ENCODE results near the gene KCTD11.
"Not testable (repeated sequence)": the region's sequence is repeated elsewhere in the genome, so short reads cannot be mapped to it uniquely, and the experiment has no call there.

The KCTD11 gene

GRCh38 chr17:7329374-7329996, 22.5 kb upstream of the KCTD11 start:
- H3K4me3 ChIP-seq (ENCODE audit: low read depth, low read length), result peak overlapping the region; percentile 69
- H3K9me3 ChIP-seq (ENCODE audit: severe bottlenecking), result no peaks in the 10 kb centered on the region
- no peaks in the 10 kb centered on the region for H3K27me3 ChIP-seq (ENCODE audit: insufficient read depth, low read depth, severe bottlenecking)
- peak; percentile 99 for DNase-seq
- peak overlapping the region; percentile 80 for H3K27ac ChIP-seq
- H3K36me3 ChIP-seq, result peaks cover 19% of the 10 kb centered on the region
- TF ChIP-seq, protein P1, sequence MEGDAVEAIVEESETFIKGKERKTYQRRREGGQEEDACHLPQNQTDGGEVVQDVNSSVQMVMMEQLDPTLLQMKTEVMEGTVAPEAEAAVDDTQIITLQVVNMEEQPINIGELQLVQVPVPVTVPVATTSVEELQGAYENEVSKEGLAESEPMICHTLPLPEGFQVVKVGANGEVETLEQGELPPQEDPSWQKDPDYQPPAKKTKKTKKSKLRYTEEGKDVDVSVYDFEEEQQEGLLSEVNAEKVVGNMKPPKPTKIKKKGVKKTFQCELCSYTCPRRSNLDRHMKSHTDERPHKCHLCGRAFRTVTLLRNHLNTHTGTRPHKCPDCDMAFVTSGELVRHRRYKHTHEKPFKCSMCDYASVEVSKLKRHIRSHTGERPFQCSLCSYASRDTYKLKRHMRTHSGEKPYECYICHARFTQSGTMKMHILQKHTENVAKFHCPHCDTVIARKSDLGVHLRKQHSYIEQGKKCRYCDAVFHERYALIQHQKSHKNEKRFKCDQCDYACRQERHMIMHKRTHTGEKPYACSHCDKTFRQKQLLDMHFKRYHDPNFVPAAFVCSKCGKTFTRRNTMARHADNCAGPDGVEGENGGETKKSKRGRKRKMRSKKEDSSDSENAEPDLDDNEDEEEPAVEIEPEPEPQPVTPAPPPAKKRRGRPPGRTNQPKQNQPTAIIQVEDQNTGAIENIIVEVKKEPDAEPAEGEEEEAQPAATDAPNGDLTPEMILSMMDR (IDR thresholded peaks at IDR 0.05; ENCODE audit: low read depth, low read length), result no peak

DNA sequence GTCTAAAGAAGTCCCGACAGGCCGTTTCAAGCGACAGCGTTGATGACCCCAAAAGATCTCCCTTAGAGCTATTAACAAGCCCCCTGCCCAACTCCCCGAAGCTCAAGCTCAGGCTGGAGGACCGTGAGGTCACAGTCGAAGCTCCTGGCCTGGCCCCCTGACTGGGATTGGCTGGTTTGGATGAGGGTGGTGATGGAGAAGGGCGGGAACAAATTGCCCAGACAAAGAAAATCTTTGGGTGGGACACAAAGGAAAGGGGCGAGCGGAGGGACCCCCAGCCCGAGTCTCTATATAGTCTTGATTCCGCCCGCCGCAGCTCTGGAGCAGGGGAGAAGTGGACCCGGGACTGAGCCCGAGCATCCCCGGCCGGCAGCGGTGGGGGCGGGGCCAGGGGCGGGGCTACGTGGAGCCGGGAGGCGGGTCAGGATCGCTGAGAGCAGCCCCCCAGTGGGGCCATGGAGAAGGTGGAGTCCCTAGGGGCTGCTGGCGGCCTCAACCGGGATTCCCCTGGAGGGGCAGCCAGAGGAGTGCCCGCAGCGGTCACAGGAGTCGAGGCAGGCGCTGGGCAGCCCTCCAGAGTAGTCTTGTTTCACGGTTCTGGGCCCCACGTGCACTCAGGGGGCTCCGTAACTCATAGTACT, 21.8 kb upstream of the KCTD11 start:
- Histone ChIP-seq H3K27me3 (ENCODE audit: insufficient read depth, low read depth, severe bottlenecking) (no peaks in the 10 kb centered on the region), H3K4me3 (ENCODE audit: low read depth, low read length) (peak overlapping the region; percentile 69), H3K36me3 (peaks cover 15% of the 10 kb centered on the region), H3K9me3 (ENCODE audit: severe bottlenecking) (no peaks in the 10 kb centered on the region), H3K27ac (peak overlapping the region; percentile 80)
- DNase-seq, result peak; percentile 87
- TF ChIP-seq, protein P1 (IDR thresholded peaks at IDR 0.05; ENCODE audit: low read depth, low read length), result no peak

DNA sequence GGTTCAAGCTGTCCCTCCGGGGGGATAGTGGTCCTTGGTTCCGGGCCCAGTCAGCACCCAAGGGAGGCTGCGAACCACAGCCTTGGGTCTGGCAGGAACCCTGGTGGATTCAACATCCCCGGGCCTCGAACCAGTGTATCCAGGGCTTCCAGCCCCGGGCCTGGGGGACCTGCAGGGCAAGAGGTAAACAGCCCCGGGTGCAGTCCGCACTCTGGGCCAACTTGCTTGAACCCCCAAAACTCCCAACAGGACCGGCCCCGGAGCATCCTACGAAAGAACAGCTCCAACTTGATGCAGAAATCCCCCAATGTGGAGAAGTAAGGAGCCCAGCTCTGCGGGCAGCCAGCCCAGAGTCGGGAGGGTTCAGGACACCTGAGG, 21.3 kb upstream of the KCTD11 start:
- no peak for DNase-seq
- TF ChIP-seq, protein P1 (IDR thresholded peaks at IDR 0.05; ENCODE audit: low read depth, low read length), result no peak
- peaks cover 11% of the 10 kb centered on the region for H3K36me3 ChIP-seq
- no peaks in the 10 kb centered on the region for H3K27me3 ChIP-seq (ENCODE audit: insufficient read depth, low read depth, severe bottlenecking)
- peak overlapping the region; percentile 80 for H3K27ac ChIP-seq
- no peaks in the 10 kb centered on the region for H3K9me3 ChIP-seq (ENCODE audit: severe bottlenecking)
- peak overlapping the region; percentile 69 for H3K4me3 ChIP-seq (ENCODE audit: low read depth, low read length)

GRCh38 chr17:7332111-7332510, 19.9 kb upstream of the KCTD11 start:
- no peak for DNase-seq
- Histone ChIP-seq H3K4me3 (ENCODE audit: low read depth, low read length) (no peak overlapping the region), H3K27ac (no peak overlapping the region), H3K36me3 (no peaks in the 10 kb centered on the region), H3K27me3 (ENCODE audit: insufficient read depth, low read depth, severe bottlenecking) (no peaks in the 10 kb centered on the region), H3K9me3 (ENCODE audit: severe bottlenecking) (no peaks in the 10 kb centered on the region)
- TF ChIP-seq, protein P1 (IDR thresholded peaks at IDR 0.05; ENCODE audit: low read depth, low read length), result no peak

- H3K27ac ChIP-seq; H3K9me3 ChIP-seq (ENCODE audit: severe bottlenecking); H3K4me3 ChIP-seq (ENCODE audit: low read depth, low read length); H3K36me3 ChIP-seq; H3K27me3 ChIP-seq (ENCODE audit: insufficient read depth, low read depth, severe bottlenecking); DNase-seq: not testable (repeated sequence)
Measured at GRCh38 chr17:7332600-7333069, 19.3 kb upstream of the KCTD11 start.

DNA sequence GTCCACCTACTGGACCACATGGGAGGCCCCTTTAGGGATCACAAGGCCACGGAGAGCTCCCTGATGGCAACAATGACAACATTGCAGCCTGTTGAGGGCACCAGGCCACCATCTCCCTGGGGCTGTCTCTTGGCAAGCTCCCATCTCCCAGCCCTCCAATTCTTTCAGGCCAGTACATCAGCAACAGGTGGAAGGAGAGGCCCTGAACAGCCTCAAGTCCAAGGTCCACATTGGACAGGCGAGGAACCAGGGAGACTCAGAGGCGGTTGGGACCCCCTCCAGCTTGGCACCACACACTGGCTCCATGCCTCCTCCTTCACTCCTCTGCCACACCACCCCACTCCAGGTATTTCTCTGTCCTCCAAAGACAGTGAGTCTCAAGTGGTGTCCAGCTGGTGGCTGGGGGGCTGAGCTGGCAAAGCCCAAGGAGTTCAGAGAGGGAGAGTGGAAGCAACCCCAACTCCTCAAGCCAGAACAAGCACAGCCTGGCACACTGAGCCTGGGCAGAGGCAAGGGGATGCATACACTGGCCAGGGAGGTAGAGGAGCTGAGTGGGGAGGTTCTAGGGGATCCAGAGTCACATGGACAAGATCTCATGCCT, 16.9 kb upstream of the KCTD11 start:
- DNase-seq, result no peak
- H3K4me3 ChIP-seq (ENCODE audit: low read depth, low read length), result no peak overlapping the region
- TF ChIP-seq, protein P1 (IDR thresholded peaks at IDR 0.05; ENCODE audit: low read depth, low read length), result no peak
- H3K9me3 ChIP-seq (ENCODE audit: severe bottlenecking), result no peaks in the 10 kb centered on the region
- H3K36me3 ChIP-seq, result no peaks in the 10 kb centered on the region
- H3K27ac ChIP-seq, result no peak overlapping the region
- no peaks in the 10 kb centered on the region for H3K27me3 ChIP-seq (ENCODE audit: insufficient read depth, low read depth, severe bottlenecking)

- H3K27ac ChIP-seq; DNase-seq; H3K27me3 ChIP-seq (ENCODE audit: insufficient read depth, low read depth, severe bottlenecking); H3K4me3 ChIP-seq (ENCODE audit: low read depth, low read length); H3K36me3 ChIP-seq; H3K9me3 ChIP-seq (ENCODE audit: severe bottlenecking): not testable (repeated sequence)
Measured at GRCh38 chr17:7335765-7336164, 16.2 kb upstream of the KCTD11 start.

All from WERI-Rb-1 (cell line).